ENCODE results near the gene CACNA1C.

Gene CACNA1C

DNA sequence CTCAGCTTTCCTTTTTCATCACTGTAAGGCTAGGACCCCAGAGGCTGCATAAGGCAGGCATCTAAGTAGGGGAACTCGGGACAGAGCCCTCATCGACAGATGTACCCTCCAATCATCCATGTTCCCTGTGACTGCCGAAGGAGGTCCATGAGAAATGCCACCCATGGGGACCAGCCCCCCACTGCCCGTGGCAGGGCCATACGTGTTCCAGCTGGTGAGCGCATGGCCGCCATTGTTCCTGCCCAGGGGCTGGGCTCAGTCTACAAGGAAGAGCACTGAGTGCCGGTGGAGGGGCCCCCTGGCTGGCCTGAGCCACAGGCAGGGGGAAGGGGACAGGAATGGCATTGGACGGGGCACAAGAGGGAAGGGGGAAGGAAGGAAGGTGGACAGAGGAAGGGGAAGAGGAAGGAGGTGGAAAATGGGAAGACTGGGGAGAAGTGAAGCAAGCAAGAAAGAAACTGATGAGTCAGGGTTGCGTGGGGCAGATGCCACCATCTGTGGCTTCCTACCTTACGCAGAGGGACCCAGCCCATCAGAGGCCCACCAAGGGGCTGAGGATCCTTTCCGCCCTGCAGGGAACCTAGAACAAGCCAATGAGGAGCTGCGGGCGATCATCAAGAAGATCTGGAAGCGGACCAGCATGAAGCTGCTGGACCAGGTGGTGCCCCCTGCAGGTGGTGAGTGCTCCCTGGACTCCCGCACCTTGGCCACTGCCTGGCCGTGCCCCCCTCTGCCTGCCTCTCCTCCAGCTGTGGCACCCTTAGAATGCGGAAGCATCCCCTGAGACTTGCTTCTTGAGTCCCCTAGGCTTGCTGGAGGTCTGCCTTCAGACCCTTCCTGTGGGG, 621.4 kb downstream of the CACNA1C start:
- H3K4me3 ChIP-seq (replicated peaks in 1 of 2; ENCODE audit: low read depth in 2 of 2, low read length in 2 of 2) = no peak overlapping the region

DNA sequence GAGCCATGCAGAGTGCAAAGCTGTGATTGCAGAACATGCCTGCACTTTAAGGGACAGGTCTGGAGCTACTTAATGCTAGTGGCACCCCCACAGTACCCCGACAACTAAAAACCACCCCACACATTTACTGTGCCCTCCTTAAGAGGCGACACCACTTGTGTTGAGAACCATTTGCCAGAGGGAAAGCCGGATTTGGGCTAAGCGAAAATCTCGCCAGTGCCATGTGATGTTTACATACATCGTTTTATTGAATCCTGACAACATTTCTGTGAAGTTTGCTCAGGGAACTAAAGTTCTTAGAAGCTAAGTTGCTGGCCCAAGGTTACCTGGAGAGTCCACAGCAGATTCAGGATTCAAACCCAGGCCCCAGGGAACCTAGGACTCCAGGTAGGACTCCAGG, 623.0 kb downstream of the CACNA1C start:
- no peak for DNase-seq (ENCODE audit: low read depth in 2 of 2)
- H3K4me3 ChIP-seq (replicated peaks in 1 of 2; ENCODE audit: low read depth in 2 of 2, low read length in 2 of 2) = no peak overlapping the region
- TF ChIP-seq, protein P1, sequence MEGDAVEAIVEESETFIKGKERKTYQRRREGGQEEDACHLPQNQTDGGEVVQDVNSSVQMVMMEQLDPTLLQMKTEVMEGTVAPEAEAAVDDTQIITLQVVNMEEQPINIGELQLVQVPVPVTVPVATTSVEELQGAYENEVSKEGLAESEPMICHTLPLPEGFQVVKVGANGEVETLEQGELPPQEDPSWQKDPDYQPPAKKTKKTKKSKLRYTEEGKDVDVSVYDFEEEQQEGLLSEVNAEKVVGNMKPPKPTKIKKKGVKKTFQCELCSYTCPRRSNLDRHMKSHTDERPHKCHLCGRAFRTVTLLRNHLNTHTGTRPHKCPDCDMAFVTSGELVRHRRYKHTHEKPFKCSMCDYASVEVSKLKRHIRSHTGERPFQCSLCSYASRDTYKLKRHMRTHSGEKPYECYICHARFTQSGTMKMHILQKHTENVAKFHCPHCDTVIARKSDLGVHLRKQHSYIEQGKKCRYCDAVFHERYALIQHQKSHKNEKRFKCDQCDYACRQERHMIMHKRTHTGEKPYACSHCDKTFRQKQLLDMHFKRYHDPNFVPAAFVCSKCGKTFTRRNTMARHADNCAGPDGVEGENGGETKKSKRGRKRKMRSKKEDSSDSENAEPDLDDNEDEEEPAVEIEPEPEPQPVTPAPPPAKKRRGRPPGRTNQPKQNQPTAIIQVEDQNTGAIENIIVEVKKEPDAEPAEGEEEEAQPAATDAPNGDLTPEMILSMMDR (IDR thresholded peaks at IDR 0.05; ENCODE audit: low read depth, low read length) = no peak

More for the DNA sequence above, 621.4 kb downstream of the CACNA1C start:
- TF ChIP-seq, protein P1 (IDR thresholded peaks at IDR 0.05; ENCODE audit: low read depth, low read length) = no peak
- DNase-seq (ENCODE audit: low read depth in 2 of 2) = no peak

DNA sequence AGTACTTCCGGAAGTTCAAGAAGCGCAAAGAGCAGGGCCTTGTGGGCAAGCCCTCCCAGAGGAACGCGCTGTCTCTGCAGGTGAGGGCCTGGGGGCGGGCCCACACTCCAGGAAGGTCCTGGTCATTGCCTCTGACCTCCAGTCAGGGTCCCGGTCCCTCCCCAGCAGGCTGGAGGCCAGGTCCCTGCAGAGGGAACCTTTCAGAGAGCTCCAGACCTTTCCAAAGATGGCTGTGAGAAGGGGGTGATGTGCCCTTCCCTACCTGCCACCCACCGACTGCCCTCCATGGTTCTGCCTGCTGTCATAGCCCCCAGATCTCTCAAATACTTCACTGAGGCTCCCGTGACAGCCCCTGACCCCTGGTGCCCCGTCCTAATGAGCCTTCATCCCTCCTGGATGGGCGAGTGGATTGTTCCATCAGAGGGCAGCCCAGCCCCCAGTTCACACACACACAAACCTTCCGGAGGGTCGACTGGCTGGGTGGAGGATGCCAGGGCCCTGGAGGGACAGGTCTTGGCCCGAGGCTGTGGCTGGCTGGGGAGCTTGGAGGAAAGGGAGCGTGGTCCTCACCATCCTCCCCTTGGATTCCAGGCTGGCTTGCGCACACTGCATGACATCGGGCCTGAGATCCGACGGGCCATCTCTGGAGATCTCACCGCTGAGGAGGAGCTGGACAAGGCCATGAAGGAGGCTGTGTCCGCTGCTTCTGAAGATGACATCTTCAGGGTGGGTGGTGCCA, 624.5 kb downstream of the CACNA1C start:
- TF ChIP-seq, protein P1 (IDR thresholded peaks at IDR 0.05; ENCODE audit: low read depth, low read length) = no peak
- H3K4me3 ChIP-seq (replicated peaks in 1 of 2; ENCODE audit: low read depth in 2 of 2, low read length in 2 of 2) = no peak overlapping the region
- no peak for DNase-seq (ENCODE audit: low read depth in 2 of 2)

DNA sequence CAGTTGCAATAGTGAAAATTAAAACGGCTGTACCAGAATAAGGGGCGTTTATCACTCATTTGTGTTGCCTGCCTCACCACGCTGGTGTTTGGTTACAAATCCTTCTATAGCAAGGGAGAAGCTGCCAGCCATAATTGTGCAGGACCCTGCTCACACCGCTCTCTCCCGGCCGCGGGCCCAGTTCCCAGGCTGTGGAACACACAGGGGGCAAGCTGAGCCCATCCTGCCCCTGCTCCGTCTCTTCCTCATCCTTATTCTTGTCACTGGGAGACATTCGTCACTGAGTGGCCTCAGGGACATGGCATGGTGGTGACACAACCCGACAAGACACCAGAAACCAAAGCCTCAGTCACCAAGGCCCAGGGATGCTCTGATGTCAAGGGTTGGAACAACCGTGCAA, 625.6 kb downstream of the CACNA1C start:
- no peak overlapping the region for H3K4me3 ChIP-seq (replicated peaks in 1 of 2; ENCODE audit: low read depth in 2 of 2, low read length in 2 of 2)
- TF ChIP-seq, protein P1 (IDR thresholded peaks at IDR 0.05; ENCODE audit: low read depth, low read length) = no peak
- no peak for DNase-seq (ENCODE audit: low read depth in 2 of 2)

DNA sequence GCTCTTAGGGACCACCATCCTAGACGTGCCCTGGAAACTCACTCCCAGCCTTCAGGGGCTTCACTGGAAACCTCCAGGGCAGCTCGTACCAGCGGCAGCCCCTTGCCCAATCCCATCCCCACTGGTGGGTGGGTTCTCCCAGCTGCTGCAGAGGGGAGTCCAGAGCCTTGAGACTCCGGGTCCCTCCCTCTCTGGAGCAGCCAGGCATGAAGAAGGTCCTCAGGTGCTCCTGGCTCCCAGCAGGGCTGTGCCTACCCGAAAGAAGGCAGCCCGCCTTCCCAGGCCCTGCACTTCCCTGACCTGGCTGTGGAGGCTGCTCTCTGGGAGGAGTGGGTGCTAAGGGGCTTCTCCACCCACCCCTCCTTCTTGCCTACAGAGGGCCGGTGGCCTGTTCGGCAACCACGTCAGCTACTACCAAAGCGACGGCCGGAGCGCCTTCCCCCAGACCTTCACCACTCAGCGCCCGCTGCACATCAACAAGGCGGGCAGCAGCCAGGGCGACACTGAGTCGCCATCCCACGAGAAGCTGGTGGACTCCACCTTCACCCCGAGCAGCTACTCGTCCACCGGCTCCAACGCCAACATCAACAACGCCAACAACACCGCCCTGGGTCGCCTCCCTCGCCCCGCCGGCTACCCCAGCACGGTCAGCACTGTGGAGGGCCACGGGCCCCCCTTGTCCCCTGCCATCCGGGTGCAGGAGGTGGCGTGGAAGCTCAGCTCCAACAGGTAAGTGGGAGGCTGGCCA, 626.5 kb downstream of the CACNA1C start:
- TF ChIP-seq, protein P1 (IDR thresholded peaks at IDR 0.05; ENCODE audit: low read depth, low read length) = no peak
- no peak for DNase-seq (ENCODE audit: low read depth in 2 of 2)
- H3K4me3 ChIP-seq (replicated peaks in 1 of 2; ENCODE audit: low read depth in 2 of 2, low read length in 2 of 2) = no peak overlapping the region

DNA sequence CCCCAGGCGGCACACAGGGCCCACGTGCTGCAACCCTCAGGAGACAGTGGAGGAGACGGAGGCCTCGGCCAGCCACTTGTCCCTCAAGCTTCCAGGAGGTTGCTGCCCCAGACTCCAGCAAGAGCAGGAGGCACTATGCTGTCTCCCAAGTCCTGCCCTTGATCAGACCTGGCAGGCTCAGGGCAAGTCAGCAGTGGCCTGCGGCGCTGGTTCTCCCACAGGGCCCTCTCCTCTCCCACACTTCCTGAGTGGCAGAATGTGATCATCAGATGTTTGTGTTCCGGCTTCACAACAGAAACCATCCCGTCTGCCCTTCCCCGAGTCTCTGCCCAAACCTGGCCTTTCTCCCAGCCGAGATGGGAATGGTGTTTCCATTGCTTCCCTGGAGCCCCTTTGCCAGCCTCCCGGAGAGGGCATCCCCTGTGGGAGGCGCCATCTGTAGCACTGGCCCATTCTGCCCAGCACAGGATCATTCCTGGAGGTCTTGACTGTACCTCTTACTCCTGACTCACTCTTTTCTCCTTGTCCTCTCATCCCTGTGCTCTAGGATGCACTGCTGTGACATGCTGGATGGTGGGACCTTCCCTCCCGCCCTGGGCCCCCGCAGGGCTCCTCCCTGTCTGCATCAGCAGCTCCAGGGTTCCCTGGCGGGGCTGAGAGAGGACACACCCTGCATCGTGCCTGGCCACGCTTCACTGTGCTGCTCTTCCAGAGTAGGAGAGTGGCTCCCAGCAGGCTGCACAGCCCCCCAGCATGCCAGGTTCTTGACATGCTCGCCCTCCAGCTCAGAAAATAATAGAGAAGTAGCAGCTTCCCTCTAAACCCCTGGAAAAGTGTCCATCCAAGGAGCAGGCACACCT, 627.3 kb downstream of the CACNA1C start:
- DNase-seq (ENCODE audit: low read depth in 2 of 2) = no peak
- TF ChIP-seq, protein P1 (IDR thresholded peaks at IDR 0.05; ENCODE audit: low read depth, low read length) = no peak
- H3K4me3 ChIP-seq (replicated peaks in 1 of 2; ENCODE audit: low read depth in 2 of 2, low read length in 2 of 2) = no peak overlapping the region
